K562 treated with DMSO at 1 percent for 48 hours (cell line): ENCODE data around the gene OR2L5. TPM values are rescaled to one million over a fixed set of nuclear protein-coding genes. Genes with fewer than 3 reads are reported as not detected.

Experiments
- total RNA-seq: library from RNA; unstranded; fragments of 300-600 nt; gene quantifications from 2 replicates; pipeline ENCODE4 v1.2.3, GENCODE V29; 2022; ENCODE audit warnings: low replicate concordance; ENCODE audit errors: extremely low read depth

OR2L5 gene
- not detected in 2 replicates for total RNA-seq

GRCh38 chr1:248013229-248013710 lies at the start of gene OR2L5:
Gene OR2L5 (plus strand): TSS chr1:248013660. CDS start chr1:248021948, 8,288 bp downstream.

GRCh38 chr1:247964933-247965332 lies 48.5 kb upstream of the OR2L5 start, which contains the start of gene OR2AK2:
Gene OR2AK2 (plus strand): TSS chr1:247965233. CDS start chr1:247965377, 144 bp downstream.

GRCh38 chr1:248029770-248030169 lies 16.3 kb downstream of the OR2L5 start, which contains the start of gene OR2L2:
Gene OR2L2 (plus strand): TSS chr1:248030070. CDS start chr1:248038268, 8,198 bp downstream.

GRCh38 chr1:248046536-248046935 lies 33.1 kb downstream of the OR2L5 start, which contains the start of gene OR2L3:
Gene OR2L3 (plus strand): TSS chr1:248046836. CDS start chr1:248060682, 13,846 bp downstream.

Other genes with a start within 250 kb of the OR2L5 start
- gene OR14A16, start 189.5 kb upstream of the OR2L5 start, total RNA-seq = not detected in 2 replicates
- gene OR11L1, start 171.8 kb upstream of the OR2L5 start, total RNA-seq = not detected in 2 replicates
- not detected in 2 replicates for gene TRIM58, start 156.5 kb upstream of the OR2L5 start, total RNA-seq
- gene OR2W3, start 118.1 kb upstream of the OR2L5 start, total RNA-seq = not detected in 2 replicates
- gene OR2T8, start 93.4 kb upstream of the OR2L5 start, total RNA-seq = not detected in 2 replicates
- not detected in 2 replicates for gene OR2AJ1, start 88.8 kb upstream of the OR2L5 start, total RNA-seq
- gene OR2L8, start 64.8 kb upstream of the OR2L5 start, total RNA-seq = not detected in 2 replicates
- not detected in 2 replicates for gene OR2AK2, start 48.4 kb upstream of the OR2L5 start, total RNA-seq
- gene OR2L2, start 16.4 kb downstream of the OR2L5 start, total RNA-seq = not detected in 2 replicates
- not detected in 2 replicates for gene OR2L3, start 33.2 kb downstream of the OR2L5 start, total RNA-seq
- not detected in 2 replicates for gene OR2L13, start 81.5 kb downstream of the OR2L5 start, total RNA-seq
- gene OR2M5, start 131.5 kb downstream of the OR2L5 start, total RNA-seq = not detected in 2 replicates
- gene OR2M2, start 161.2 kb downstream of the OR2L5 start, total RNA-seq = not detected in 2 replicates
- not detected in 2 replicates for gene OR2M3, start 183.6 kb downstream of the OR2L5 start, total RNA-seq
- gene OR2M4, start 217.8 kb downstream of the OR2L5 start, total RNA-seq = not detected in 2 replicates